ENCODE data around the gene NYNRIN. TPM values are rescaled to one million over a fixed set of nuclear protein-coding genes. Genes with fewer than 3 reads are reported as not detected.
"Not testable (repeated sequence)": the region's sequence is repeated elsewhere in the genome, so short reads cannot be mapped to it uniquely, and the experiment has no call there.

NYNRIN gene
- total and polyA plus RNA-seq, 5 experiments from 2014 or later, result 0.13 to 0.36 (median 0.29) TPM; not detected in 2

GRCh38 chr14:24385524-24385923 is 13.3 kb upstream of the NYNRIN start:
- ATAC-seq (no peak), DNase-seq (no peak)
- Mint-ChIP-seq H3K9me3 (no peaks in the 10 kb centered on the region), H3K27ac (no peak overlapping the region), H3K4me3 (no peak overlapping the region), H3K36me3 (no peaks in the 10 kb centered on the region), H3K4me1 (no peaks in the 10 kb centered on the region), H3K27me3 (peaks cover 0 to 18% (median 10%) of the 10 kb centered on the region in 5 donors)
- POLR2A ChIA-PET, result no interaction called here

- no peaks in the 10 kb centered on the region for H3K4me1 Mint-ChIP-seq
- POLR2A ChIA-PET, result no interaction called here
- DNase-seq (no peak), ATAC-seq (no peak)
- no peak overlapping the region for H3K4me3 Mint-ChIP-seq
- peaks cover 0 to 26% (median 12%) of the 10 kb centered on the region in 5 donors for H3K27me3 Mint-ChIP-seq
- H3K36me3 Mint-ChIP-seq, result no peaks in the 10 kb centered on the region
- no peaks in the 10 kb centered on the region for H3K9me3 Mint-ChIP-seq
- H3K27ac Mint-ChIP-seq, result peak overlapping the region in 1 of 10 donors; percentile 19
Observed at GRCh38 chr14:24387009-24387345, 11.8 kb upstream of the NYNRIN start.

GRCh38 chr14:24387579-24387978 is 11.2 kb upstream of the NYNRIN start:
- POLR2A ChIA-PET, ATAC-seq: not testable (repeated sequence)
- H3K27me3 Mint-ChIP-seq, result peaks cover 0 to 25% (median 15%) of the 10 kb centered on the region in 5 donors

GRCh38 chr14:24388474-24389179 is 10.2 kb upstream of the NYNRIN start:
- peaks cover 0 to 24% (median 15%) of the 10 kb centered on the region in 5 donors for H3K27me3 Mint-ChIP-seq
- ATAC-seq (no peak), DNase-seq (no peak)
- H3K27ac Mint-ChIP-seq, result no peak overlapping the region
- no peaks in the 10 kb centered on the region for H3K9me3 Mint-ChIP-seq
- POLR2A ChIA-PET, result no interaction called here
- H3K4me3 Mint-ChIP-seq, result no peak overlapping the region
- no peaks in the 10 kb centered on the region for H3K36me3 Mint-ChIP-seq
- H3K4me1 Mint-ChIP-seq, result no peaks in the 10 kb centered on the region

More at GRCh38 chr14:24387579-24387978, 11.2 kb upstream of the NYNRIN start:
- not testable (repeated sequence) for H3K36me3 Mint-ChIP-seq, H3K4me1 Mint-ChIP-seq, H3K9me3 Mint-ChIP-seq, DNase-seq, H3K27ac Mint-ChIP-seq, H3K4me3 Mint-ChIP-seq

GRCh38 chr14:24389226-24389848 is 9.5 kb upstream of the NYNRIN start:
- H3K9me3 Mint-ChIP-seq, result no peaks in the 10 kb centered on the region
- DNase-seq, result no peak

GRCh38 chr14:24390701-24391468 is 7.9 kb upstream of the NYNRIN start:
- POLR2A ChIA-PET, result no interaction called here
- ATAC-seq, result no peak
- H3K36me3 Mint-ChIP-seq, result no peaks in the 10 kb centered on the region
- no peaks in the 10 kb centered on the region for H3K4me1 Mint-ChIP-seq
- no peaks in the 10 kb centered on the region for H3K9me3 Mint-ChIP-seq
- DNase-seq, result no peak
- H3K27me3 Mint-ChIP-seq, result peaks cover 0 to 20% (median 8%) of the 10 kb centered on the region in 5 donors
- H3K27ac Mint-ChIP-seq, result no peak overlapping the region
- no peak overlapping the region for H3K4me3 Mint-ChIP-seq

More at GRCh38 chr14:24389226-24389848, 9.5 kb upstream of the NYNRIN start:
- POLR2A ChIA-PET, result interaction anchor here (0.6 kb wide), 1 partner anchor 12 kb away, joined by 3 read pairs; no protein-coding TSS in a partner anchor
- H3K27me3 Mint-ChIP-seq, result peaks cover 0 to 22% (median 11%) of the 10 kb centered on the region in 5 donors
- ATAC-seq, result no peak
- H3K36me3 Mint-ChIP-seq, result no peaks in the 10 kb centered on the region
- H3K27ac Mint-ChIP-seq, result no peak overlapping the region
- no peak overlapping the region for H3K4me3 Mint-ChIP-seq
- no peaks in the 10 kb centered on the region for H3K4me1 Mint-ChIP-seq

- H3K36me3 Mint-ChIP-seq, result no peaks in the 10 kb centered on the region
- peaks cover 0 to 17% (median 5%) of the 10 kb centered on the region in 5 donors for H3K27me3 Mint-ChIP-seq
- POLR2A ChIA-PET, result no interaction called here
- DNase-seq, result no peak
- no peak overlapping the region for H3K27ac Mint-ChIP-seq
- no peak overlapping the region for H3K4me3 Mint-ChIP-seq
- H3K9me3 Mint-ChIP-seq, result no peaks in the 10 kb centered on the region
- no peak for ATAC-seq
- H3K4me1 Mint-ChIP-seq, result peaks cover 0 to 2% (median 0%) of the 10 kb centered on the region in 4 donors
Observed at GRCh38 chr14:24392325-24393091, 6.3 kb upstream of the NYNRIN start.

- Mint-ChIP-seq H3K4me3 (no peak overlapping the region), H3K36me3 (no peaks in the 10 kb centered on the region), H3K27me3 (peaks cover 0 to 17% (median 5%) of the 10 kb centered on the region in 5 donors), H3K27ac (no peak overlapping the region), H3K9me3 (no peaks in the 10 kb centered on the region), H3K4me1 (peaks cover 2 to 5% (median 2%) of the 10 kb centered on the region in 4 donors)
- ATAC-seq, result no peak
- POLR2A ChIA-PET, result no interaction called here
- DNase-seq, result no peak
Observed at GRCh38 chr14:24394275-24394674, 4.5 kb upstream of the NYNRIN start.

- Mint-ChIP-seq H3K4me1 (peaks cover 7 to 17% (median 11%) of the 10 kb centered on the region in 4 donors), H3K4me3 (no peak overlapping the region), H3K27ac (peak overlapping the region in 3 of 10 donors; percentile 4 to 25 (median 21)), H3K36me3 (no peaks in the 10 kb centered on the region), H3K27me3 (peaks cover 0 to 13% (median 8%) of the 10 kb centered on the region in 5 donors), H3K9me3 (no peaks in the 10 kb centered on the region)
- DNase-seq (peak in 1 of 10 donors; percentile 34), ATAC-seq (no peak)
- POLR2A ChIA-PET, result no interaction called here
Observed at GRCh38 chr14:24395609-24396582, 2.9 kb upstream of the NYNRIN start.

GRCh38 chr14:24397639-24398292 is 1.0 kb upstream of the NYNRIN start:
- ATAC-seq (no peak), DNase-seq (no peak)
- Mint-ChIP-seq H3K4me3 (peak overlapping the region; percentile 27 to 60 (median 44)), H3K4me1 (peaks cover 7 to 17% (median 12%) of the 10 kb centered on the region in 4 donors), H3K9me3 (no peaks in the 10 kb centered on the region), H3K27me3 (peaks cover 0 to 10% (median 1%) of the 10 kb centered on the region in 5 donors), H3K27ac (peak overlapping the region in 5 of 10 donors; percentile 7 to 44 (median 16)), H3K36me3 (no peaks in the 10 kb centered on the region)
- POLR2A ChIA-PET, result no interaction called here

- H3K4me3 Mint-ChIP-seq, result peak overlapping the region in 3 of 10 donors; percentile 27 to 60 (median 39)
- H3K4me1 Mint-ChIP-seq, result peaks cover 7 to 17% (median 12%) of the 10 kb centered on the region in 4 donors
- H3K27ac Mint-ChIP-seq, result no peak overlapping the region
- peak in 1 of 10 donors; percentile 43 for DNase-seq
- H3K9me3 Mint-ChIP-seq, result no peaks in the 10 kb centered on the region
- H3K27me3 Mint-ChIP-seq, result peaks cover 0 to 10% (median 3%) of the 10 kb centered on the region in 5 donors
- H3K36me3 Mint-ChIP-seq, result no peaks in the 10 kb centered on the region
- POLR2A ChIA-PET, result interaction anchor here (0.9 to 1.1 kb wide), 2 partner anchors 31 to 33 kb away, joined by 3 read pairs; partner anchors contain the start of genes CBLN3 and KHNYN
- ATAC-seq, result no peak
Observed at GRCh38 chr14:24398293-24398652, 530 bp upstream of the NYNRIN start.

All from naive thymus-derived CD8-positive, alpha-beta T cell (primary cell).